CD14-positive monocyte (primary cell): ENCODE results near the gene RAB7B. TPM values are rescaled to one million over a fixed set of nuclear protein-coding genes. Genes with fewer than 3 reads are reported as not detected.

ENCODE experiments used
- DNase-seq, 3 donors: peaks; one replicate each; pipeline ENCODE4 v3.0.0-alpha.2; 2011 to 2022
- H2AFZ ChIP-seq: 2 replicates; pipeline ENCODE4 v1.6.0; 2012; ENCODE audit warnings: mild to moderate bottlenecking, low read depth, low read length, inconsistent platforms; ENCODE audit not compliant: insufficient read depth, poor library complexity, severe bottlenecking
- H3K27ac ChIP-seq, 2 donors: 1 replicate in 1 of 2; 2 replicates in 1 of 2; pipeline ENCODE4 v1.5.1; 2012 to 2013; ENCODE audit warnings: low read length in 2 of 2, control low read depth in 1 of 2, inconsistent platforms in 1 of 2, low read depth in 1 of 2, mild to moderate bottlenecking in 1 of 2
- H3K27me3 ChIP-seq, 2 donors: one replicate each; pipeline versions ENCODE4 v1.6.0 to v1.6.1; 2011 to 2013; ENCODE audit warnings: low read length in 2 of 2; ENCODE audit not compliant: control insufficient read depth in 2 of 2, insufficient read depth in 2 of 2
- H3K36me3 ChIP-seq, 2 donors: replicated peaks in 1 of 2; 1 replicate in 1 of 2; 2 replicates in 1 of 2; pipeline versions ENCODE4 v1.5.1 to v1.6.1; 2012 to 2013; ENCODE audit warnings: low read length in 2 of 2, control low read depth in 1 of 2, inconsistent platforms in 1 of 2, mild to moderate bottlenecking in 1 of 2; ENCODE audit not compliant: insufficient read depth in 2 of 2, control insufficient read depth in 1 of 2
- H3K4me1 ChIP-seq, 2 donors: 1 replicate in 1 of 2; 2 replicates in 1 of 2; pipeline versions ENCODE4 v1.5.1 to v1.6.1; 2012 to 2013; ENCODE audit warnings: low read length in 2 of 2, control low read depth in 1 of 2, inconsistent platforms in 1 of 2, mild to moderate bottlenecking in 1 of 2, moderate library complexity in 1 of 2; ENCODE audit not compliant: insufficient read depth in 2 of 2, control insufficient read depth in 1 of 2
- H3K4me2 ChIP-seq: replicated peaks from 2 replicates; pipeline ENCODE3; 2012; ENCODE audit warnings: low read length, moderate library complexity, mild to moderate bottlenecking; ENCODE audit not compliant: poor library complexity, severe bottlenecking; ENCODE audit errors: extremely low read depth
- H3K4me3 ChIP-seq, 3 experiments: fragments of 200-600 bp in 1 of 3; sonication (generic) in 1 of 3; replicated peaks in 1 of 3; 1 replicate in 2 of 3; 2 replicates in 1 of 3; pipeline ENCODE4 v1.5.1; 2011 to 2013; ENCODE audit warnings: low read length in 3 of 3, mild to moderate bottlenecking in 3 of 3, control low read depth in 2 of 3, low read depth in 2 of 3, inconsistent platforms in 1 of 3, moderate library complexity in 1 of 3
- H3K79me2 ChIP-seq: 2 replicates; pipeline ENCODE4 v1.6.0; 2012; ENCODE audit warnings: mild to moderate bottlenecking, control low read depth, inconsistent platforms, low read length, moderate library complexity; ENCODE audit not compliant: insufficient read depth
- H3K9ac ChIP-seq: 2 replicates; pipeline ENCODE4 v1.6.0; 2017; ENCODE audit warnings: low read length, mild to moderate bottlenecking; ENCODE audit not compliant: insufficient read depth, poor library complexity, severe bottlenecking
- H3K9me3 ChIP-seq, 2 donors: replicated peaks in 1 of 2; 1 replicate in 1 of 2; 2 replicates in 1 of 2; pipeline versions ENCODE4 v1.5.1 to v1.6.1; 2012 to 2013; ENCODE audit warnings: low read length in 2 of 2, control low read depth in 1 of 2; ENCODE audit not compliant: control insufficient read depth in 1 of 2, insufficient read depth in 1 of 2
- H4K20me1 ChIP-seq: 2 replicates; pipeline ENCODE4 v1.6.0; 2012; ENCODE audit warnings: mild to moderate bottlenecking, low read length, control low read depth, moderate library complexity; ENCODE audit not compliant: insufficient read depth
- H3K27ac Mint-ChIP-seq, 7 donors: one replicate each; pipeline ENCODE4 v1.8.0; 2020; ENCODE audit warnings: mild to moderate bottlenecking in 7 of 7, mixed read lengths in 7 of 7, moderate library complexity in 6 of 7, inconsistent platforms in 2 of 7
- H3K27me3 Mint-ChIP-seq, 3 donors: one replicate each; pipeline ENCODE4 v1.8.0; 2021 to 2022; ENCODE audit warnings: low read depth in 3 of 3, mild to moderate bottlenecking in 3 of 3, mixed read lengths in 3 of 3, moderate library complexity in 3 of 3, inconsistent platforms in 1 of 3
- H3K36me3 Mint-ChIP-seq, 2 donors: one replicate each; pipeline ENCODE4 v1.8.0; 2020; ENCODE audit warnings: mixed read lengths in 2 of 2, inconsistent platforms in 1 of 2, mild to moderate bottlenecking in 1 of 2
- H3K4me1 Mint-ChIP-seq: one replicate; pipeline ENCODE4 v1.8.0; 2020; ENCODE audit warnings: mild to moderate bottlenecking, mixed read lengths
- H3K4me3 Mint-ChIP-seq, 2 donors: one replicate each; pipeline ENCODE4 v1.8.0; 2020; ENCODE audit warnings: mild to moderate bottlenecking in 2 of 2, mixed read lengths in 2 of 2, moderate library complexity in 1 of 2
- H3K9me3 Mint-ChIP-seq, 7 donors: one replicate each; pipeline ENCODE4 v1.8.0; 2020 to 2022; ENCODE audit warnings: mixed read lengths in 7 of 7, mild to moderate bottlenecking in 6 of 7, moderate library complexity in 6 of 7, inconsistent platforms in 2 of 7
- WGBS: methylation state at CpG from one replicate; pipeline ENCODE4 v1.1.5; 2013; ENCODE audit warnings: missing lambda C conversion rate; ENCODE audit not compliant: insufficient coverage; 5-methylcytosine and 5-hydroxymethylcytosine counted together
- intact Hi-C, 2 donors: fragments of 100-400 bp; cut with micrococcal nuclease; formaldehyde crosslinking; loops; one replicate each; pipeline versions ENCODE4 v1.15.0 to v1.15.1; 2023
- polyA plus RNA-seq, 3 donors: library from polyadenylated mRNA; depleted of rRNA in 1 of 3; unstranded in 2 of 3; stranded (reverse) in 1 of 3; fragments of 300-500 nt in 2 of 3; fragments of >200 nt in 1 of 3; fragmentation: Illumina TruSeq in 2 of 3; gene quantifications; 1 replicate in 2 of 3; 2 replicates in 1 of 3; pipeline ENCODE4 v1.2.3, GENCODE V29; 2012 to 2021
- TF ChIP-seq, protein P1 (sequence below): fragments of 200-600 bp; IDR thresholded peaks from one replicate; pipeline ENCODE4 v1.8.0; 2022; ENCODE audit warnings: antibody characterized with exemption, mild to moderate bottlenecking

Gene RAB7B
- polyA plus RNA-seq, 3 donors = 0.41 to 0.52 (median 0.47) TPM

DNA sequence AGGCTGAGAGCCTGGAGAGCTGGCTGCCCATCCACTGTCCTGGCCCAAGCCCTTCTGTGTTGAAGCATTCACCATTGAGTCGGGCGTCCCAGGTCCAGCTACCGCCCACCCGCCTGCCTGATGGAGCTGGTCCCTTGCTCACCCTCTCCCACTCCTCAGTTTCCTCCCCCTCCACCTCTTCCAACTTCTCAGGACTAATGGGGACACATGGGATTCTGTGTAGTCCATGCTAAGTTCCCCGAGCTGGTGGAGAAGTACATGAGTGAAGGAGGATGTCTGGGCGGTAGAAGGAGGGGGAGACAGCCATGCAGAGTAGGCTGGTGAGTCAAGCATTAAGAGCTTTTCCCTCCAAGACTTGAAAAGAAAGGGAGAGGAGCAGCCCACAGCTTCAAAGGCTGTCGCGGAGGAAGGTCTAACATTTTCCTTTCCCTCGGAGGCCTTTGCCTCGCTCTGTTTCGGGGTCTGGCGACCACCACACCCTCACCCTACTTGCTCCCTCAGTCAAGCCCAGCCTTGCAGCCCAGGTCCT, 60.5 kb downstream of the RAB7B start:
- WGBS = 79% methylated on average over 5 of the region's 12 CpGs
- H3K9me3 ChIP-seq = no peaks in the 10 kb centered on the region
- no peaks in the 10 kb centered on the region for H3K36me3 ChIP-seq
- Mint-ChIP-seq H3K4me3 (no peak overlapping the region), H3K9me3 (peaks cover 0 to 2% (median 0%) of the 10 kb centered on the region in 7 donors), H3K27me3 (peaks cover 14 to 42% (median 21%) of the 10 kb centered on the region in 3 donors), H3K36me3 (no peaks in the 10 kb centered on the region), H3K27ac (no peak overlapping the region), H3K4me1 (peaks cover 11% of the 10 kb centered on the region)
- intact Hi-C loops = no loop called here
- H2AFZ ChIP-seq = no peak overlapping the region
- H3K4me3 ChIP-seq = no peak overlapping the region
- H3K4me1 ChIP-seq = peaks cover under 1 to 24% of the 10 kb centered on the region in 2 donors
- no peaks in the 10 kb centered on the region for H3K79me2 ChIP-seq
- no peak overlapping the region for H3K9ac ChIP-seq
- H3K27ac ChIP-seq = no peak overlapping the region
- TF ChIP-seq, protein P1, sequence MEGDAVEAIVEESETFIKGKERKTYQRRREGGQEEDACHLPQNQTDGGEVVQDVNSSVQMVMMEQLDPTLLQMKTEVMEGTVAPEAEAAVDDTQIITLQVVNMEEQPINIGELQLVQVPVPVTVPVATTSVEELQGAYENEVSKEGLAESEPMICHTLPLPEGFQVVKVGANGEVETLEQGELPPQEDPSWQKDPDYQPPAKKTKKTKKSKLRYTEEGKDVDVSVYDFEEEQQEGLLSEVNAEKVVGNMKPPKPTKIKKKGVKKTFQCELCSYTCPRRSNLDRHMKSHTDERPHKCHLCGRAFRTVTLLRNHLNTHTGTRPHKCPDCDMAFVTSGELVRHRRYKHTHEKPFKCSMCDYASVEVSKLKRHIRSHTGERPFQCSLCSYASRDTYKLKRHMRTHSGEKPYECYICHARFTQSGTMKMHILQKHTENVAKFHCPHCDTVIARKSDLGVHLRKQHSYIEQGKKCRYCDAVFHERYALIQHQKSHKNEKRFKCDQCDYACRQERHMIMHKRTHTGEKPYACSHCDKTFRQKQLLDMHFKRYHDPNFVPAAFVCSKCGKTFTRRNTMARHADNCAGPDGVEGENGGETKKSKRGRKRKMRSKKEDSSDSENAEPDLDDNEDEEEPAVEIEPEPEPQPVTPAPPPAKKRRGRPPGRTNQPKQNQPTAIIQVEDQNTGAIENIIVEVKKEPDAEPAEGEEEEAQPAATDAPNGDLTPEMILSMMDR = no peak
- DNase-seq = no peak
- H4K20me1 ChIP-seq = no peaks in the 10 kb centered on the region
- no peak overlapping the region for H3K4me2 ChIP-seq
- H3K27me3 ChIP-seq = peaks cover 0 to 5% of the 10 kb centered on the region in 2 donors

DNA sequence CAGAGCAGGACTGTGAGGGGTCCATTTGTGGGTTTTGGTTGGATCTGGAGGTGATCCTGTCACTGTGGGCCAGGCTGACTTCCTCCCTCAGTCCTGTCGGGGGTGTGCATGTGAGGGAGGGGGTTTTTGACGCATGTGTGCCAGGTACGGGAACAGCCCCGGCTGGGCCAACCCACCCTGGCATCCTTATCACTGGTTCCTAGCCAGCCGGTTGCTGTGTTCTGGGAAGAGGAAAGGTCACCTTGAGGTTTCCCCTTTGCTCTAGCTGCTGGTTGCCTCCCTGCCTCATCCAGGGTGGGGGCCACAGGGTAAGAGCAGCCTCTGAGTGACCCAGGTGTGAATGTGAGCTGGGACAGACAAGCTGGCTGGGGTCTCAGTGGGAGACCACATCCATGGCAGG, 62.5 kb downstream of the RAB7B start:
- H3K27ac ChIP-seq = no peak overlapping the region
- H3K4me1 Mint-ChIP-seq = peaks cover 9% of the 10 kb centered on the region
- no CpG with 5 or more reads among the region's 5 CpGs for WGBS
- no peak overlapping the region for H2AFZ ChIP-seq
- TF ChIP-seq, protein P1 = no peak
- no peak overlapping the region for H3K4me3 Mint-ChIP-seq
- H3K27me3 ChIP-seq = peaks cover 0 to 2% of the 10 kb centered on the region in 2 donors
- H3K4me2 ChIP-seq = no peak overlapping the region
- peaks cover 0 to 29% of the 10 kb centered on the region in 2 donors for H3K4me1 ChIP-seq
- peaks cover 0 to 3% (median 0%) of the 10 kb centered on the region in 7 donors for H3K9me3 Mint-ChIP-seq
- no peaks in the 10 kb centered on the region for H3K79me2 ChIP-seq
- H3K27me3 Mint-ChIP-seq = peaks cover 11 to 39% (median 15%) of the 10 kb centered on the region in 3 donors
- no peaks in the 10 kb centered on the region for H3K36me3 Mint-ChIP-seq
- no peak for DNase-seq
- no peaks in the 10 kb centered on the region for H3K36me3 ChIP-seq
- no peaks in the 10 kb centered on the region for H3K9me3 ChIP-seq
- H3K9ac ChIP-seq = no peak overlapping the region
- H3K27ac Mint-ChIP-seq = peak overlapping the region in 1 of 7 donors; percentile 50
- H4K20me1 ChIP-seq = no peaks in the 10 kb centered on the region
- H3K4me3 ChIP-seq = no peak overlapping the region
- intact Hi-C loops = no loop called here
